Pancreas (tissue), 10 donors: Measurements from ENCODE around the gene LYPD6B. TPM values are rescaled to one million over a fixed set of nuclear protein-coding genes. Genes with fewer than 3 reads are reported as not detected.

Experiments
- ATAC-seq, 4 donors: fragments of 200-7000 bp; cut with Tn5 transposase; one replicate each; pipeline versions ENCODE4 v1.8.0 to v1.9.1; 2020; ENCODE audit warnings: mild to moderate bottlenecking in 4 of 4, moderate library complexity in 4 of 4
- DNase-seq, 6 donors: peaks; one replicate each; pipeline ENCODE4 v3.0.0-alpha.2; 2020
- FAIRE-seq: peaks from 2 replicates; lab custom pipeline; 2012; peaks lifted over from hg19 to GRCh38; lab: Jason Lieb, UNC
- H3K27ac ChIP-seq, 4 donors: fragments of 200-600 bp; sonication (generic); 1 replicate in 3 of 4; 2 replicates in 1 of 4; pipeline versions ENCODE4 v1.5.0 to v1.8.0; 2020
- H3K27me3 ChIP-seq, 4 donors: fragments of 200-600 bp; one replicate each; pipeline ENCODE4 v1.8.0; 2021
- H3K36me3 ChIP-seq, 3 donors: fragments of 200-600 bp; sonication (generic) in 1 of 3; one replicate each; pipeline versions ENCODE4 v1.5.0 to v1.8.0; 2020 to 2021
- H3K4me1 ChIP-seq, 3 donors: fragments of 200-600 bp; one replicate each; pipeline ENCODE4 v1.8.0; 2021
- H3K4me3 ChIP-seq, 4 donors: fragments of 200-600 bp; sonication (generic) in 2 of 4; one replicate each; pipeline versions ENCODE4 v1.5.0 to v1.8.0; 2020 to 2021
- H3K9me3 ChIP-seq, 4 donors: fragments of 200-600 bp; one replicate each; pipeline ENCODE4 v1.8.0; 2021
- CTCF ChIP-seq, 4 donors: fragments of 200-600 bp; sonication (generic) in 3 of 4; IDR thresholded peaks; one replicate each; pipeline versions ENCODE4 v1.5.0 to v1.8.0; 2021; ENCODE audit warnings: antibody characterized with exemption in 4 of 4
- WGBS, 2 donors: extraction: QIAGEN DNeasy Blood & Tissue Kit; methylation state at CpG; one replicate each; pipeline ENCODE4 v1.1.7; 2013; 5-methylcytosine and 5-hydroxymethylcytosine counted together
- intact Hi-C, 3 donors: fragments of 100-400 bp; cut with DNase I; formaldehyde crosslinking; loops; one replicate each; pipeline versions ENCODE4 v1.11.1 to v1.14.2; 2022
- polyA plus RNA-seq, 2 donors: library from polyadenylated mRNA; stranded (reverse); fragments of 200-250 nt; gene quantifications; one replicate each; pipeline ENCODE4 v1.2.3, GENCODE V29; 2013
- total RNA-seq, 6 donors: library from RNA; stranded (reverse); fragmentation: NEBNext Ultra II Directional in 4 of 6; extraction: Animal tissue kit (Norgen Biotek cat#: 25700) in 4 of 6; gene quantifications; one replicate each; pipeline versions ENCODE4 v1.2.1 to v1.2.4, GENCODE V29; 2021 to 2023
- donor health status: healthy with polysubstance abuse.
- donor health status: DM: no; HTN: no; CAD: no; lungs with moderate emphysema.
- donor health status: DM: no; HTN: no; CAD: no.
- donor health status: control.
- donor health status: control.
- donor health status: Bipolar disorder and iron deficiency.
- donor health status: DM: yes; HTN: yes; CAD: no.
- donor health status: DM: no; HTN: no; CAD: no.
- donor health status: DM: no; HTN: no; CAD: no.
- donor health status: DM: yes; HTN: yes; CAD: no.

The LYPD6B gene
- total and polyA plus RNA-seq, 8 donors: 3.0 to 8.1 (median 4.6) TPM

DNA sequence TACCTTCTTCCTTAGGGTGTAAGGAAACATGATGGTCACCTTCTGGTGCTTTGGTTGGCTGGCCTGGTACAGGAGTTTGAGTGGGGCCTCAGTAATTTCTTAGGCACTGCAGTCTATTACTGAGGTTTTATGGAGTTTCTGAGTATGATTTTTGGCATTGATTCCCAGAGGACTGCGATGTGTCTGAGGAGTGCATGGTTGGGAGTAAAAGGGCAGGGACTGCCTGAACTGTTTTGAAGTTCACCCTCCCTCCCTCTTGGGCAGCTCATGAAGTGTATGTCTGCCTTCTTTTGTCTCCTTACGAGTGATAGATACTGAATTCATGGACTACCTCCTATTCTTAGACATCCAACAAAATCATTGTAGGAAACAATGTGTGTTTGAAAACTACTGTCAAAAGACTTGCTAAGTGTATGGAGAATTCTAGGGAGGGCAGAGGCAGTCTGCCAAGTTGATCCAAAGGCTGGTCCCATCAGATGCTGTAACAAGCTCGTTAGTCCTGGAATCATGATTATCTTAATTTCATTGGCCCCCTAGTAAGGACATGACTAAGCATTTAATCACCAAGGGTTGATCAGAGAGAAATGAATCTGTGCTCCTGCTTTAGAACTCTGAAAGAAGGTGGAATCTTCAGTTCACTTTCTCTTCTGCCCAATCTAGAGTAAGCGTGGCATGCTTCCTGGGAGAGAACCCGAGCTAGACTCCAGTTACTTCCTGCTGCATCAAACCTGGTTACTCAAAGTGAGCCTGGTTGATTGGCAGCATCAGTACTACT is 26.5 kb downstream of the LYPD6B start:
- intact Hi-C loops: no loop called here
- DNase-seq: no peak
- Histone ChIP-seq H3K4me3 (no peak overlapping the region), H3K9me3 (no peaks in the 10 kb centered on the region), H3K27me3 (no peaks in the 10 kb centered on the region), H3K27ac (peak overlapping the region in 1 of 4 donors; percentile 42), H3K4me1 (peaks cover 0 to 3% (median 0%) of the 10 kb centered on the region in 3 donors), H3K36me3 (no peaks in the 10 kb centered on the region)
- no peak for FAIRE-seq
- no peak for TF ChIP-seq CTCF (IDR thresholded peaks at IDR 0.05)
- 73 to 75% methylated on average over 5 of the region's 5 CpGs for WGBS, 2 donors
- ATAC-seq: peak in 3 of 4 donors; percentile 15 to 31 (median 22)

DNA sequence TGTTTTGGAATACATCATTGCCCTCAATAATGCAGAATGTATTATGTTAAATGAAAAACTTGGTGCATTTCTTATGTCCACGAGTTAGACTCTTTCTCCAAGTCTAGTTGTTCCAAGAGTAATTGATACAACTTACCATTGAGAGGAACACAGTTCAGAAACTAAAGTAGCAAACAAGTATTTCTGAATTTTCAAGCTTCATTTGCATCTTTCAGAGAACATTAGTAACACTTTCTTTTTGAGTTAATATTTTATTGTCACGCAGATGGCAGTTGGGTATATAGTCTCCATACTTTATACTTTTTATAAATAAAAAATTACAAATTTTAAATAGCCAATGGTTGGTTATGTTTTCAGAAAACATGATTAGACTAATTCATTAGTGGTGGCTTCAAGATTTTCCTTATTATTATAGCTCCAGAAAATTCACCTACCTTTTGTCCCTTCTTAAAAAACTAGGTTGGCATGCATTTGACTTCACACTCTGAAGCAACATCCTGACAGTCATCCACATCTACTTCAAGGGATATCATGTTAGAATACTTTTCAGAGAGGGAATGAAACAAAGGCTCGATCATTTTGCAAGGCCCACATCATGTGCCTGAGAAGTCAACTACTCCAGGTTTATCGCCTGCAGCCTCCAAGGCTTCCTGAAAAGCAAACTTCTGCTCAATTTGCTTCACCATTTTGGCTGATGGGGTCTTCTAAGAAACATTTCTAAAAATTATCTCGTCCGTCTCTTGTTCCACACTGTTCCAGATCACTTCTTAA is 29.9 kb downstream of the LYPD6B start:
- peaks cover 0 to 14% (median 4%) of the 10 kb centered on the region in 3 donors for H3K4me1 ChIP-seq
- DNase-seq (no peak), FAIRE-seq (no peak), ATAC-seq (no peak)
- no peak overlapping the region for H3K4me3 ChIP-seq
- no peaks in the 10 kb centered on the region for H3K27me3 ChIP-seq
- TF ChIP-seq CTCF (IDR thresholded peaks at IDR 0.05): no peak
- no peaks in the 10 kb centered on the region for H3K36me3 ChIP-seq
- WGBS, 2 donors: 86 to 87% methylated on average over 6 of the region's 6 CpGs
- no peak overlapping the region for H3K27ac ChIP-seq
- intact Hi-C loops: no loop called here
- no peaks in the 10 kb centered on the region for H3K9me3 ChIP-seq

GRCh38 chr2:149068996-149069888 is 30.7 kb downstream of the LYPD6B start:
- Histone ChIP-seq H3K4me1 (peaks cover 0 to 14% (median 4%) of the 10 kb centered on the region in 3 donors), H3K36me3 (no peaks in the 10 kb centered on the region), H3K27ac (no peak overlapping the region), H3K4me3 (no peak overlapping the region), H3K27me3 (no peaks in the 10 kb centered on the region), H3K9me3 (no peaks in the 10 kb centered on the region)
- DNase-seq (no peak), ATAC-seq (peak in 2 of 4 donors; percentile 10 to 37), FAIRE-seq (no peak)
- intact Hi-C loops: no loop called here
- WGBS, 2 donors: 85 to 87% methylated on average over 5 of the region's 5 CpGs
- TF ChIP-seq CTCF (IDR thresholded peaks at IDR 0.05): no peak

DNA sequence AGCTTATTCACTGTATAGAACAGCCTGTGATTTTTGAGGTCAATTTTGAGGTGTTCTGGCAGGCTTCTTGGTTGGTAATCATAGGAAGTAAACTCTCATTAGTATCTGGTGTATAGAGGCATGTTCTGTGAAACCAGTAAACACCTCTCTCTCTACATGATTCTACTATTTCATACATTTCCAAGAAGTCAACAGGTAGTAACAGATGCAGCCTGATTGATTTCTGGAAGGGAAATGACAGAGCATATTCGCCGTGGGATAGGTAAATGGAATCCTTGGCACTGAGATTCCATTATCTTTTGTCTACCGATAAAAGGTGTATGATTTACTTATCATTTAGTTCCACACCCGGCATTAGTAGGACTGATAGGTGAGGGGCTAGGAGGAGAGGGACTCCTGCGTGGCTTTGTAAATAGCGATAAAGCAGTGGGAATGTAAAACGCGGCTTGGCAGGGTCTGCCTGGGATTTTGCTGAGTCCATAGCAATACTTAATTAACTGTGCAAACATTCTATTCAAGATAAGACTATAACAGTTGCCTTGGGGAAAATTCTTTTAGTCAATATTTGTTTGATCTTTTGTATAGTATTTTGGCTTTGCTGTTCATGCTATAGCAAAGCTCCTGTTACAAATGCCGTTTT is 32.3 kb downstream of the LYPD6B start:
- no peaks in the 10 kb centered on the region for H3K36me3 ChIP-seq
- H3K4me1 ChIP-seq: peaks cover 0 to 14% (median 4%) of the 10 kb centered on the region in 3 donors
- H3K27me3 ChIP-seq: no peaks in the 10 kb centered on the region
- 10 to 12% methylated on average over 9 of the region's 9 CpGs for WGBS, 2 donors
- no peak for DNase-seq
- TF ChIP-seq CTCF (IDR thresholded peaks at IDR 0.05): no peak
- H3K4me3 ChIP-seq: peak overlapping the region in 1 of 4 donors; percentile 9
- H3K27ac ChIP-seq: no peak overlapping the region
- no peak for FAIRE-seq
- intact Hi-C loops: no loop called here
- ATAC-seq: peak; percentile 31 to 76 (median 54)
- no peaks in the 10 kb centered on the region for H3K9me3 ChIP-seq
